Umbilical cord (tissue), 2 donors: ENCODE data around the gene MTG1. TPM values are rescaled to one million over a fixed set of nuclear protein-coding genes. Genes with fewer than 3 reads are reported as not detected.
"Not testable (repeated sequence)": the region's sequence is repeated elsewhere in the genome, so short reads cannot be mapped to it uniquely, and the experiment has no call there.

Source experiments
- DNase-seq: peaks from one replicate; pipeline ENCODE4 v3.0.0-alpha.2; 2015; ENCODE audit warnings: low spot score
- total RNA-seq: library from RNA; depleted of rRNA; stranded (reverse); fragments of >200 nt; gene quantifications from one replicate; pipeline ENCODE4 v1.2.3, GENCODE V29; 2014; ENCODE audit warnings: low replicate concordance; ENCODE audit not compliant: insufficient read depth

MTG1 gene
- total RNA-seq, 1 donor from 2014 or later: 40.4 TPM

DNA sequence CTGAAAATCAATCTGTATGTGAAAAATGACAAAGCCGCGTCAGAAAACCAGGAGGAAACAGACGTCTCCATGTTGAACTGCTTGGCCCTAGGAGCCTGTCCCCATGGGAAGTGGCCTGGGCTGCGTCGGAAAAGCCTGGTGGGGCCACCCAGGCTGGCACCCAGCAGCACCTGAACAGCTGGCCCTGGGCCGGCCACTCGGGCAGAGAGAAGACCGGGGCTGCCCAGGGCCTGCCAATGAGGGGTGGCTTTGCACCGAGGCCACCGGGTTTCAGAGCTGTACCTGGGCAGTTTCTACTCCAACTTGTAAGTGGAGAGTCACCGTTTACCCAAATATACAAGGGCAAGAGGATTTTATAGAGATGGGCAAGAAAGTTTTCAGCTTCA lies 35.0 kb upstream of the MTG1 start:
- DNase-seq: no peak

GRCh38 chr10:133359554-133359971 lies 34.4 kb upstream of the MTG1 start:
- DNase-seq: peak; percentile 43

DNA sequence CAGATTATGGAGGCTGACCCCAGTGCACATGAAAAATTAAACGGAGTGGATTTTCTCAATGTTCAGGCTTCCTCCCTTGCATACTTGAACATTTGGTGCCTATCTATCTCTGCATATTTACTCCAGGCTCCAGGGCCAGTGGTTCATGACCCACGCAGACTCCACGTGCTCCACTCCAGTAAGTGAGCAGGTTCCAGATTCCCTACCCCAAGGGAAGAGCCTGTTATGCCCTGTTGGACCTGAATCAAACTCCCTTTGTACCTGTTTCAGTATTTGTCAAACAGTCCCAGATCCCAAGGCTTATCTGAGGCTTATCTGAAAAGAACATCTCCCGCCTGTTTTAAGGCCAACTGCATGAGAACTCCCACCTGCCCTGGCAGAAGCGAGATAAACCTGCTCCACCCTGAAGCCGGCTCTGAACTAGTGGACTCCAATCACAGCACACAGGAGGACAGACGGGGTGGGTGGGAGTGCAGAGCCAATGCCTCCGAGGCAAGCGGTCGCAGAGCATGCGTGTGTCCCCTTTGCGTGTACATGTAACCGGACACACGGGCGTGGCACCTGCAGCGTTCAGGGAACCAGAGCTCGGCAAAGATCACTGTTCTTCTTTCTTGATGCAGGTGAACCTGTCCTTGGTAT lies 33.9 kb upstream of the MTG1 start:
- peak; percentile 21 for DNase-seq

DNA sequence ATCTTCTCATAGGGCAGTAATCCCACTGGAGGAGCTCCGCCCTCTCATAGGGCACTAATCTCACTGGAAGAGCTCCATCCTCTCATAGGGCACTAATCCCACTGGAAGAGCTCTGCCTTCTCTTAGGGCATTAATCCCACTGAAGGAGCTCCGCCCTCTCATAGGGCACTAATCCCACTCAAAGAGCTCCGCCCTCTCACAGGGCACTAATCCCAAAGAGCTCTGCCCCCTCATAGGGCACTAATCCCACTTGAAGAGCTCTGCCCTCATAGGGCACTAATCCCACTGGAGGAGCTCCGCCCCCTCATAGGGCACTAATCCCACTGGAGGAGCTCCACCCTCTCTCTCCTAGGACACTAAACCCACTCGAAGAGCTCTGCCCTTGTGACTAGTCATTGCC lies 32.7 kb upstream of the MTG1 start:
- DNase-seq: no peak

DNA sequence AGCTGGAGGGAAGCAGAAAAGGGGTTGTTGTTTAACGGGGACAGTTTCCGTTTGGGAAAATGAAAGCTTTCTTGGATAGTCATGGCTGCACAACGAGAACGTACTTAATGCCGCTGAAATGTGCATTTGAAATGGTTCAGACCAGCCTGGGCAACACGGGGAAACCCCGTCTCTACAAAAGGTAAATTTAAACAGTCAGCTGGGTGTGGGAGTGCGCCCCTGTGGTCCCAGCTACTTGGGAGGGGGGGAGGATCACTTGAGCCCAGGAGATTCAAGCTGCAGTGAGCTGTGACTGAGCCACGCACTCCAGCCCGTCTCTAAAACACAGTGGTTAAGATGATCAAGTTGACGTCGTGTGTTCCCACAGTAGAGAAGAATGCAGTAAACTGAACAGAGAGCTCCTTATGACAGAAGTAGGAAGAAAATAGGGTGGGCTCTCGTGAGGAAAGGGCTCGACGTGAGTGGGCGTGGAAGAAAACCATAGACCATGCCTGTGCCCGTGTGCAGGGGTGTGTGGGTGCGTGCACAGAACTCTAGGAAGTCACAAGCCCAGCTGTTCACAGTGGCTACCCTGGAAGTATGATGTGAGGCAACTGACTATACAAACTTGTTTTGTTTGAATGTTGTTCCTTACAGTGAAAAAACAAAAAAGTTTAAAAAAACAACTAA lies 32.0 kb upstream of the MTG1 start:
- no peak for DNase-seq

DNA sequence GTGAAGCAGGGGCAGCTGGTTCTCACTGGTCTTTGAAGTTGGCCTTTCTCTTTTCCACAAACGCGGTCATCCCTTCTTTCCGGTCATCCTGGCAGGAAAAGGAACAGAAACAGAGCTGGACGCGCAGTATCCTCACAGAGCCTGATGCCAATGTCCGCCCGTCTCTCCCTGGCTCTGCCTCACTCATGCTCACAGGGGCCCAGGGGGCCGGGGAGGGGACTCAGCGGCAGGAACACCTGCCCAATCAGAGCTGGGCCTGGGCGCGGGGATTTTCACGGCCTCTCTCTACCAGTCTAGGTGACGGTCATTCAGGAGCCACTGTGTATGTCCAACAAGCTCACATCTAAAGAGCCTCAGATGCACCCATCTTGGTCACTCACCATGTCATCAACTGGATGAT lies 31.1 kb upstream of the MTG1 start:
- no peak for DNase-seq

- no peak for DNase-seq
These were observed 29.1 kb upstream of the MTG1 start for GRCh38 chr10:133364645-133365431.

GRCh38 chr10:133365461-133366129 lies 28.4 kb upstream of the MTG1 start:
- DNase-seq: no peak

GRCh38 chr10:133366130-133366478 lies 27.9 kb upstream of the MTG1 start:
- no peak for DNase-seq

- DNase-seq: no peak
These were observed 27.2 kb upstream of the MTG1 start for GRCh38 chr10:133366751-133367150.

GRCh38 chr10:133367461-133367860 lies 26.5 kb upstream of the MTG1 start:
- not testable (repeated sequence) for DNase-seq

- DNase-seq: no peak
These were observed 25.8 kb upstream of the MTG1 start for GRCh38 chr10:133368153-133368552.

DNA sequence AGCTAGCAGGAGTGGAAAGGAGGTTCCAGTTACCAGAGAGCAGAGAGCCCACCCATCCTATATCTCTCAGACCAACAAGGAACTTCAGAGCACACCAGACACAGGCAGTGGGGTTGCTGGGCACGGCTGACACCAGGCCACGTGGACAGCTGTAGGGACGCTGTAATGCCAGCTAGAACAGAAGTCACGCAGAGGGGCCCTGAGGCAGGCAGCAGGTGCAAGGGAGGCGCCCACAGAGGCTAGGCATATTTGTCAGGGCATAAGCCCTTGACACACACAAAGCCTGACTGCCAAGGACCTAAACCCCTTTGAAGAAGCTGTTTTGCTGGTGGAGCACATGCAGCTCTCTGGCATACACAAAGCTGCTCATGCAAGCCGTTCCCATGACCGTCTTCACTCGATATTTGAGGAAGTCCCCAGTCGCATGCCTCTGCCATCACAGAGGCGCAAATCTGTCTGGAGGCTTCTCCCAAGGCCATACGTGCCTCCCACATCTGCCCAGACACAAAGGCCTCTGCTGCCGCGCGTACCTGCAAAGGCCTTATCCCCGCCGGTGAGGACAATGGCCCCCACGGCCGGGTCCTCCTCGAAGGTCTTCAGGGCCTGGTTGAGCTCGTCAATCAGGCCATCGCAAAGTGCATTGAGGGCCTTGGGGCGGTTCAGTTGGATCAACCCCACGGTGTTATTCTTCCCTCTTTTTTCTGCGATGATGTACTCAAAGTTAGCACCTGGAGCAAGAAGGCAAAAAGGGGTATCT lies 23.7 kb upstream of the MTG1 start:
- DNase-seq: no peak

DNA sequence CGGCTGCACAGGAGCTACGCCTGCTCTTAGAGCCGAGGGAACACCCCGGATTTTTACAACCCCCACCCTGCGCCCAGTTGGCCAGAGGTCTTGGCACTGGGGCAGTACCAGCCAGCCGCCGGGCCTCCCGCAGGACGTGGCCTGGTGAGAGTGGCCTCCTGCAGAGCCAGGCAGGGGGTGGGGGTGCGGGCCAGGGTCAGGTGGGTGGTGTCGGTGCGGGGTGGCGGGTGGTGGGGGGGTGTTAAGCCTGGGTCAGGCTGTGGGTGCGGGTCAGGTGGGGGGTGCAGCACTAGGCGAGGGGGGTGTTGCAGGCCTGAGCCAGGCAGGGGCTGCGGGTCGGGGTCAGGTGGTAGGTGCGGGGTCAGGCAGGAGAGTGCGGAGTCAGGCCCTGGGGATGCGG lies 21.4 kb upstream of the MTG1 start:
- DNase-seq: no peak

GRCh38 chr10:133373174-133374090 lies 20.5 kb upstream of the MTG1 start, which contains the start of gene ECHS1:
Gene ECHS1 (minus strand): TSS chr10:133373354. CDS start chr10:133373333, 21 bp downstream.
- DNase-seq: peak; percentile 97

- no peak for DNase-seq
These were observed 18.4 kb upstream of the MTG1 start for GRCh38 chr10:133375357-133376115.

GRCh38 chr10:133376183-133376582 lies 17.8 kb upstream of the MTG1 start:
- not testable (repeated sequence) for DNase-seq

DNA sequence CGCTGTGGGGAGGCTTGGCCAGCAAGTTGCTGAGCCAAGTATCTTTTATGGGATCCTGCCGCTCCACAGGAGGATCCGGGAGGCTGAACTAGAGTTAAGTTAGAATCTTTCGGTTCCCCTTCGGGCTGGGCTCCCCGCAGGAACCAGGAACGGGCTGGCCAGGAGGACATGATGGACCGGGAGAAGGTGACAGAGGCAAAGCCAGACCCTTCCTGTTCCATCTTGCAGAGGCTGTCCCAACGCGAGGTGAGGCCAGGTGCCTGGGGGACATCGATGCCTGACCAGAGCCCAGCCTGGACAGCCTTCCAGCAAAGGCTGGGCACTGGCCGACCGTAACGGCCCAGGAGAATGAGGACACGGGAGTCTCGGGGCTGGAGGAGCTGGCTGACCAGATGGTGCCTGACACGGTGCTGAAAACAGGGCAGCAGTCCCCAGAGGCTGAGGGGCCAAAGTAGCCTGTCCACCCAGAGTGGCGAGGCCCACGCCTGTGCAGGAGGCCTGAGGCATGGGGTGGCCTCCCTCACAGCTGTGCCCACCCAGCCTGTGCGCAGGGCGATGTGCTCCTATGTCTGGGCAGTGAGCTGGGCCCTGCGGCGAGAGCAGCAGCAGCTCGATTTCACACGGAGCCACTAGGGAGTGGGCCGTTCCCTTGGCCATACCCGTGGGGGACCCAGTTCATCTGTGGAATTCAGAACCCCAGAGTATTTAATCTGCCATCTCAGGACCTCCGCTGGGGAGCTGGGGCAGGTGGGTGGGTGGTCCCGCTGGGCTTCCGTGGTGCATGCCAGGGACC lies 16.7 kb upstream of the MTG1 start:
- DNase-seq: no peak

- no peak for DNase-seq
These were observed 16.1 kb upstream of the MTG1 start for GRCh38 chr10:133377818-133378250.
